ENCODE measurements around the gene STK24. TPM values are rescaled to one million over a fixed set of nuclear protein-coding genes. Genes with fewer than 3 reads are reported as not detected.

Gene STK24
- total and polyA plus RNA-seq, 10 of the 15 experiments (the other 5 are each of a cell fraction or from before 2014, with no cell fraction given): 7.5 to 115 (median 52.9) TPM

DNA sequence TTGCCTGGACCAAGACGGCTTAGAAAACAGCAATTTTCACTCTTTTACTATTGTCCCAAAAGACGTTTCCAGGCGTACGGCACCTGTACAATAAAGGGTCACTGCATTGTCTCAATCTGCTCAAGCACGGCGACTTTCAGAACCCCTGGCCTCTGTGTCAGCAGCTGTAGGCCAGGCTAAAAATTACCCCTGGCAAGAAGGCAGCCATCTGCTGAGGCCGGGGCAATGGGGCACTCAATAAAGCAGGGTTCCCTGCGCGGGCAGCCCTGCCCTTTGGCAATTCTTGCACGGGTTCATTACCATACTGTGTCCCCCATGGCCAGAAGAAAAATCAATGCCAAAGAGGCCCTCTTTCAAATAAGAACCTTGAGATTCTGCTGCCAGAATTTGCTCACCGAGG, 52.1 kb downstream of the STK24 start:
- Histone ChIP-seq H3K27me3 (replicated peaks in 1 of 2; ENCODE audit: control insufficient read depth in 2 of 2, insufficient read depth in 2 of 2, low read length in 1 of 2) (no peaks in the 10 kb centered on the region), H3K27ac (ENCODE audit: control insufficient read depth, insufficient read depth) (peak overlapping the region; percentile 57; the same call in 1 of the 2 replicates), H3K9ac (ENCODE audit: control insufficient read depth, insufficient read depth, low read length) (no peak overlapping the region), H3K4me3 (peak overlapping the region; percentile 1; the same call in 1 of the 2 replicates), H3K9me3 (replicated peaks; ENCODE audit: control insufficient read depth, insufficient read depth, low read length) (no peaks in the 10 kb centered on the region), H3K79me2 (ENCODE audit: control insufficient read depth, insufficient read depth, low read length) (peaks cover 98% of the 10 kb centered on the region), H2AFZ (ENCODE audit: control insufficient read depth, low read depth, low read length) (no peak overlapping the region), H4K20me1 (ENCODE audit: control insufficient read depth, insufficient read depth) (peaks cover 15% of the 10 kb centered on the region; the same call in 1 of the 2 replicates), H3K4me2 (ENCODE audit: control insufficient read depth, insufficient read depth) (peak overlapping the region; percentile 76), H3K4me1 (ENCODE audit: control insufficient read depth, insufficient read depth, low read length) (peaks cover 78% of the 10 kb centered on the region), H3K36me3 (ENCODE audit: control insufficient read depth in 2 of 2, insufficient read depth in 2 of 2, low read length in 1 of 2) (no peaks in the 10 kb centered on the region; a peak in 1 of 4 replicates)
- ATAC-seq: peak; percentile 56
- SMC1A ChIA-PET (ENCODE audit: uncharacterized antibody, unreplicated experiment): no interaction called here
- no peak for FAIRE-seq
- RAD21 ChIA-PET (ENCODE audit: unreplicated experiment): interaction anchor here (1.3 to 1.7 kb wide), 2 partner anchors 9 to 47 kb away, joined by 4 to 5 read pairs; no protein-coding TSS in a partner anchor
- no peak for DNase-seq (ENCODE audit: low read depth, low spot score)
- WGBS (ENCODE audit: insufficient coverage, insufficient replicate concordance, low lambda C conversion rate, missing lambda C conversion rate): 92% methylated on average over 11 of the region's 11 CpGs
- CTCF ChIA-PET: interaction anchor here (2.4 kb wide), 1 partner anchor 17 kb away, joined by 11 read pairs; no protein-coding TSS in a partner anchor
- POLR2A ChIA-PET: interaction anchor here (2.1 kb wide), 1 partner anchor 16 kb away, joined by 6 read pairs; no protein-coding TSS in a partner anchor
- BruUV-seq (replicated peaks): no TSS peak
- TF ChIP-seq TCF7 (IDR thresholded peaks at IDR 0.05; ENCODE audit: borderline replicate concordance): no peak
- TF ChIP-seq NR2F1 (conservative IDR thresholded peaks at IDR 0.05): 0 out of 2 replicates have a peak, but pooled peaks have one; percentile 14
- peak; percentile 26 to 35; a peak in 1 of 4 replicates for TF ChIP-seq IKZF2 (IDR thresholded peaks at IDR 0.05)
- no peak for TF ChIP-seq EP300 (IDR thresholded peaks at IDR 0.05; ENCODE audit: borderline replicate concordance in 1 of 2, control insufficient read depth in 1 of 2, low read depth in 2 of 2, low read length in 2 of 2)
- TF ChIP-seq, protein P1, sequence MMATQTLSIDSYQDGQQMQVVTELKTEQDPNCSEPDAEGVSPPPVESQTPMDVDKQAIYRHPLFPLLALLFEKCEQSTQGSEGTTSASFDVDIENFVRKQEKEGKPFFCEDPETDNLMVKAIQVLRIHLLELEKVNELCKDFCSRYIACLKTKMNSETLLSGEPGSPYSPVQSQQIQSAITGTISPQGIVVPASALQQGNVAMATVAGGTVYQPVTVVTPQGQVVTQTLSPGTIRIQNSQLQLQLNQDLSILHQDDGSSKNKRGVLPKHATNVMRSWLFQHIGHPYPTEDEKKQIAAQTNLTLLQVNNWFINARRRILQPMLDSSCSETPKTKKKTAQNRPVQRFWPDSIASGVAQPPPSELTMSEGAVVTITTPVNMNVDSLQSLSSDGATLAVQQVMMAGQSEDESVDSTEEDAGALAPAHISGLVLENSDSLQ (IDR thresholded peaks at IDR 0.05): no peak
- TF ChIP-seq, protein P2, sequence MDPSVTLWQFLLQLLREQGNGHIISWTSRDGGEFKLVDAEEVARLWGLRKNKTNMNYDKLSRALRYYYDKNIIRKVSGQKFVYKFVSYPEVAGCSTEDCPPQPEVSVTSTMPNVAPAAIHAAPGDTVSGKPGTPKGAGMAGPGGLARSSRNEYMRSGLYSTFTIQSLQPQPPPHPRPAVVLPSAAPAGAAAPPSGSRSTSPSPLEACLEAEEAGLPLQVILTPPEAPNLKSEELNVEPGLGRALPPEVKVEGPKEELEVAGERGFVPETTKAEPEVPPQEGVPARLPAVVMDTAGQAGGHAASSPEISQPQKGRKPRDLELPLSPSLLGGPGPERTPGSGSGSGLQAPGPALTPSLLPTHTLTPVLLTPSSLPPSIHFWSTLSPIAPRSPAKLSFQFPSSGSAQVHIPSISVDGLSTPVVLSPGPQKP (IDR thresholded peaks at IDR 0.05; ENCODE audit: low read depth, low read length): no peak
- no peak for TF ChIP-seq BCL11A (IDR thresholded peaks at IDR 0.05; ENCODE audit: low read depth, low read length)
- TF ChIP-seq NR2C2 (IDR thresholded peaks at IDR 0.05; ENCODE audit: borderline replicate concordance, control insufficient read depth, insufficient read length, low read depth): no peak
- TF ChIP-seq PAX8 (IDR thresholded peaks at IDR 0.05): no peak
- TF ChIP-seq, protein P3, sequence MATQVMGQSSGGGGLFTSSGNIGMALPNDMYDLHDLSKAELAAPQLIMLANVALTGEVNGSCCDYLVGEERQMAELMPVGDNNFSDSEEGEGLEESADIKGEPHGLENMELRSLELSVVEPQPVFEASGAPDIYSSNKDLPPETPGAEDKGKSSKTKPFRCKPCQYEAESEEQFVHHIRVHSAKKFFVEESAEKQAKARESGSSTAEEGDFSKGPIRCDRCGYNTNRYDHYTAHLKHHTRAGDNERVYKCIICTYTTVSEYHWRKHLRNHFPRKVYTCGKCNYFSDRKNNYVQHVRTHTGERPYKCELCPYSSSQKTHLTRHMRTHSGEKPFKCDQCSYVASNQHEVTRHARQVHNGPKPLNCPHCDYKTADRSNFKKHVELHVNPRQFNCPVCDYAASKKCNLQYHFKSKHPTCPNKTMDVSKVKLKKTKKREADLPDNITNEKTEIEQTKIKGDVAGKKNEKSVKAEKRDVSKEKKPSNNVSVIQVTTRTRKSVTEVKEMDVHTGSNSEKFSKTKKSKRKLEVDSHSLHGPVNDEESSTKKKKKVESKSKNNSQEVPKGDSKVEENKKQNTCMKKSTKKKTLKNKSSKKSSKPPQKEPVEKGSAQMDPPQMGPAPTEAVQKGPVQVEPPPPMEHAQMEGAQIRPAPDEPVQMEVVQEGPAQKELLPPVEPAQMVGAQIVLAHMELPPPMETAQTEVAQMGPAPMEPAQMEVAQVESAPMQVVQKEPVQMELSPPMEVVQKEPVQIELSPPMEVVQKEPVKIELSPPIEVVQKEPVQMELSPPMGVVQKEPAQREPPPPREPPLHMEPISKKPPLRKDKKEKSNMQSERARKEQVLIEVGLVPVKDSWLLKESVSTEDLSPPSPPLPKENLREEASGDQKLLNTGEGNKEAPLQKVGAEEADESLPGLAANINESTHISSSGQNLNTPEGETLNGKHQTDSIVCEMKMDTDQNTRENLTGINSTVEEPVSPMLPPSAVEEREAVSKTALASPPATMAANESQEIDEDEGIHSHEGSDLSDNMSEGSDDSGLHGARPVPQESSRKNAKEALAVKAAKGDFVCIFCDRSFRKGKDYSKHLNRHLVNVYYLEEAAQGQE (IDR thresholded peaks at IDR 0.05; ENCODE audit: low read depth, low read length): no peak
- TF ChIP-seq HDGF (IDR thresholded peaks at IDR 0.05): no peak
- in situ Hi-C loops (cut with MboI) (no loop called here), intact Hi-C loops (cut with micrococcal nuclease; ENCODE audit: unreplicated experiment) (no loop called here)
